Neural progenitor cell (in vitro differentiated cells): Measurements from ENCODE around the gene LTB4R. TPM values are rescaled to one million over a fixed set of nuclear protein-coding genes. Genes with fewer than 3 reads are reported as not detected.

Experiments used
- DNase-seq: peaks from one replicate; pipeline ENCODE4 v3.0.0-alpha.2; 2016; ENCODE audit warnings: low spot score
- H2AFZ ChIP-seq: fragments of 200-600 bp; sonication (generic); replicated peaks from 2 replicates; pipeline ENCODE4 v1.6.1; 2016; ENCODE audit warnings: antibody characterized with exemption
- H3F3A ChIP-seq: fragments of 200-600 bp; sonication (generic); 2 replicates; pipeline ENCODE4 v1.6.1; 2016; ENCODE audit warnings: antibody characterized with exemption, low read depth
- H3K27ac ChIP-seq: fragments of 200-600 bp; sonication (generic); 2 replicates; pipeline ENCODE4 v1.5.1; 2016; ENCODE audit warnings: mild to moderate bottlenecking
- H3K27me3 ChIP-seq: fragments of 200-600 bp; sonication (generic); 2 replicates; pipeline ENCODE4 v1.6.1; 2016; ENCODE audit warnings: mild to moderate bottlenecking, moderate library complexity
- H3K36me3 ChIP-seq: fragments of 200-600 bp; sonication (generic); 2 replicates; pipeline ENCODE4 v1.5.1; 2016
- H3K4me1 ChIP-seq: fragments of 200-600 bp; sonication (generic); 2 replicates; pipeline ENCODE4 v1.6.1; 2016; ENCODE audit warnings: mixed run types
- H3K4me2 ChIP-seq: fragments of 200-600 bp; sonication (generic); 2 replicates; pipeline ENCODE4 v1.6.1; 2016
- H3K4me3 ChIP-seq: fragments of 200-600 bp; sonication (generic); 2 replicates; pipeline ENCODE4 v1.5.1; 2016
- H3K79me2 ChIP-seq: fragments of 200-600 bp; sonication (generic); 2 replicates; pipeline ENCODE4 v1.6.1; 2016; ENCODE audit warnings: low read depth
- H3K9ac ChIP-seq: fragments of 200-600 bp; sonication (generic); 2 replicates; pipeline ENCODE4 v1.6.1; 2016
- H3K9me3 ChIP-seq: fragments of 200-600 bp; sonication (generic); 2 replicates; pipeline ENCODE4 v1.5.1; 2016; ENCODE audit warnings: low read depth
- H4K20me1 ChIP-seq: fragments of 200-600 bp; sonication (generic); 2 replicates; pipeline ENCODE4 v1.6.1; 2016; ENCODE audit warnings: low read depth
- H3K27ac Mint-ChIP-seq: 3 replicates; pipeline ENCODE4 v1.8.0; 2021; ENCODE audit warnings: mixed read lengths
- H3K27me3 Mint-ChIP-seq: 2 replicates; pipeline ENCODE4 v1.8.0; 2022; ENCODE audit warnings: low read depth, mild to moderate bottlenecking, inconsistent platforms, moderate library complexity, mixed read lengths; ENCODE audit not compliant: insufficient read depth
- H3K36me3 Mint-ChIP-seq: 3 replicates; pipeline ENCODE4 v1.8.0; 2021; ENCODE audit warnings: mixed read lengths
- H3K4me1 Mint-ChIP-seq: 3 replicates; pipeline ENCODE4 v1.8.0; 2021; ENCODE audit warnings: mixed read lengths
- H3K4me3 Mint-ChIP-seq: 3 replicates; pipeline ENCODE4 v1.8.0; 2021; ENCODE audit warnings: mild to moderate bottlenecking, moderate library complexity, mixed read lengths
- H3K9me3 Mint-ChIP-seq: 3 replicates; pipeline ENCODE4 v1.8.0; 2020; ENCODE audit warnings: mixed read lengths
- CTCF ChIP-seq: fragments of 200-600 bp; sonication (generic); IDR thresholded peaks from 2 replicates; pipeline ENCODE4 v1.5.1; 2017; ENCODE audit warnings: antibody characterized with exemption, mild to moderate bottlenecking
- EZH2 ChIP-seq: fragments of 200-600 bp; sonication (generic); IDR thresholded peaks from 2 replicates; pipeline ENCODE4 v1.6.1; 2017; ENCODE audit warnings: antibody characterized with exemption, mild to moderate bottlenecking, moderate library complexity
- EZH2phosphoT487 ChIP-seq: fragments of 200-600 bp; sonication (generic); IDR thresholded peaks from 2 replicates; pipeline ENCODE4 v1.6.1; 2017; ENCODE audit warnings: antibody characterized with exemption
- total RNA-seq: library from RNA; depleted of rRNA; stranded (reverse); fragments of >200 nt; gene quantifications from 2 replicates; pipeline ENCODE4 v1.2.3, GENCODE V29; 2015; ENCODE audit warnings: low replicate concordance

Gene LTB4R
- total RNA-seq, 1 donor from 2014 or later: 1.9 TPM

DNA sequence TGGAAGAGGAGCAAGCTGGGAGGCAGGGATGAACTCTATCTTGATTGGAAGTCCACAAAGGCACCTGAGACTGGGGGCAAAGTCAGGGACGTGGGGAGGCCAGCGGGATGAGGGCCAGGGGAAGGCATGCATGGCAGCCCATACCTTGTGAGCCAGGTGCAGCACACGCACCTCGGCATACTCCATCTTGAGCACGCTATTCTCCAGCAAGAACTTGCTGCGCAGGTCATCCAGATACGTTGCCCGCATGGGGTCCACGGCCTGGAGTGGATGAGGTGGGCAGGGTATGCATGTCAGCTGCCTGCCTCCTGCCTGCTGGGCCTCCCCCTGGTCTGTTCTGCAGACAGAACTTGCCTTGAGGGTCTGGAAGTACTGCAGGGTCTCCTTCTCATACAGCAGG is 43.8 kb upstream of the LTB4R start:
- Histone ChIP-seq H2AFZ (no peak overlapping the region), H3K9ac (no peak overlapping the region), H3K4me3 (no peak overlapping the region), H3K79me2 (peaks cover 5% of the 10 kb centered on the region), H3K9me3 (no peaks in the 10 kb centered on the region), H3K27ac (no peak overlapping the region), H3K36me3 (no peaks in the 10 kb centered on the region), H4K20me1 (no peaks in the 10 kb centered on the region), H3K4me1 (peaks cover 6% of the 10 kb centered on the region), H3F3A (peaks cover 10% of the 10 kb centered on the region), H3K4me2 (no peak overlapping the region), H3K27me3 (no peaks in the 10 kb centered on the region)
- DNase-seq: no peak
- H3K4me3 Mint-ChIP-seq: no peak overlapping the region
- H3K4me1 Mint-ChIP-seq: peaks cover 11% of the 10 kb centered on the region
- H3K27ac Mint-ChIP-seq: peak overlapping the region; percentile 6
- no peaks in the 10 kb centered on the region for H3K9me3 Mint-ChIP-seq
- TF ChIP-seq CTCF (no peak), EZH2 (no peak), EZH2phosphoT487 (no peak)
- peaks cover 8% of the 10 kb centered on the region for H3K27me3 Mint-ChIP-seq
- no peaks in the 10 kb centered on the region for H3K36me3 Mint-ChIP-seq

DNA sequence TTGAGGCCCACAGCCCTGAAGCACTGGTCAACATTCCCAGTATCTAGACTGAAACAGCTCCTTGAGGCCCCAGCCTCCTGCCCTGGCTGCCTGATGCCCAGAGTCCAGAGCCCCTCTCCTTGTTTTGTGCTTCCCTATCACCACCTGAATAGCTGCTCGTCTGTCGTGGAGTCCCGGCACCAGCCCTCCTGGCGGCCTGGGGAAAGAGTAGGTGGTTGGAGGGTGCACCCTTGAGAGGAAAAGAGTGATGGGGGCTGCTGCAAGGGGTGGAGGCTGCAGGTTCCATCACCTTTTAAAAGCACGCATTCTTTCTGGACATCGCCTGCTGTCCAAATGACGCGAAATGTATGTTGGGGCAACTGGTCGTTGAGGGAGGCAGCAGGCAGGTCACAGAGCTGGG is 43.1 kb upstream of the LTB4R start:
- Mint-ChIP-seq H3K9me3 (no peaks in the 10 kb centered on the region), H3K4me1 (peaks cover 15% of the 10 kb centered on the region), H3K4me3 (no peak overlapping the region), H3K36me3 (no peaks in the 10 kb centered on the region), H3K27me3 (peaks cover 8% of the 10 kb centered on the region), H3K27ac (no peak overlapping the region)
- H3K4me2 ChIP-seq: no peak overlapping the region
- H3K9ac ChIP-seq: no peak overlapping the region
- no peak overlapping the region for H2AFZ ChIP-seq
- DNase-seq: no peak
- H3K27me3 ChIP-seq: no peaks in the 10 kb centered on the region
- peaks cover 10% of the 10 kb centered on the region for H3F3A ChIP-seq
- H3K4me3 ChIP-seq: no peak overlapping the region
- H3K4me1 ChIP-seq: peaks cover 6% of the 10 kb centered on the region
- H3K36me3 ChIP-seq: no peaks in the 10 kb centered on the region
- no peaks in the 10 kb centered on the region for H4K20me1 ChIP-seq
- H3K9me3 ChIP-seq: no peaks in the 10 kb centered on the region
- no peak for TF ChIP-seq EZH2
- no peak overlapping the region for H3K27ac ChIP-seq
- peaks cover 8% of the 10 kb centered on the region for H3K79me2 ChIP-seq

GRCh38 chr14:24269368-24269767 is 41.9 kb upstream of the LTB4R start:
- Mint-ChIP-seq H3K27me3 (peaks cover 8% of the 10 kb centered on the region), H3K36me3 (peaks cover 2% of the 10 kb centered on the region), H3K4me1 (peaks cover 15% of the 10 kb centered on the region), H3K4me3 (peak overlapping the region; percentile 52), H3K9me3 (no peaks in the 10 kb centered on the region), H3K27ac (no peak overlapping the region)
- no peaks in the 10 kb centered on the region for H4K20me1 ChIP-seq
- H3F3A ChIP-seq: peaks cover 10% of the 10 kb centered on the region
- H3K27me3 ChIP-seq: no peaks in the 10 kb centered on the region
- H3K4me3 ChIP-seq: no peak overlapping the region
- no peak overlapping the region for H3K27ac ChIP-seq
- no peak overlapping the region for H3K4me2 ChIP-seq
- no peaks in the 10 kb centered on the region for H3K9me3 ChIP-seq
- no peak overlapping the region for H2AFZ ChIP-seq
- no peak for TF ChIP-seq EZH2phosphoT487
- no peak for TF ChIP-seq CTCF
- TF ChIP-seq EZH2: no peak
- no peak for DNase-seq
- peaks cover 6% of the 10 kb centered on the region for H3K4me1 ChIP-seq
- no peaks in the 10 kb centered on the region for H3K36me3 ChIP-seq
- H3K79me2 ChIP-seq: peaks cover 8% of the 10 kb centered on the region
- no peak overlapping the region for H3K9ac ChIP-seq

DNA sequence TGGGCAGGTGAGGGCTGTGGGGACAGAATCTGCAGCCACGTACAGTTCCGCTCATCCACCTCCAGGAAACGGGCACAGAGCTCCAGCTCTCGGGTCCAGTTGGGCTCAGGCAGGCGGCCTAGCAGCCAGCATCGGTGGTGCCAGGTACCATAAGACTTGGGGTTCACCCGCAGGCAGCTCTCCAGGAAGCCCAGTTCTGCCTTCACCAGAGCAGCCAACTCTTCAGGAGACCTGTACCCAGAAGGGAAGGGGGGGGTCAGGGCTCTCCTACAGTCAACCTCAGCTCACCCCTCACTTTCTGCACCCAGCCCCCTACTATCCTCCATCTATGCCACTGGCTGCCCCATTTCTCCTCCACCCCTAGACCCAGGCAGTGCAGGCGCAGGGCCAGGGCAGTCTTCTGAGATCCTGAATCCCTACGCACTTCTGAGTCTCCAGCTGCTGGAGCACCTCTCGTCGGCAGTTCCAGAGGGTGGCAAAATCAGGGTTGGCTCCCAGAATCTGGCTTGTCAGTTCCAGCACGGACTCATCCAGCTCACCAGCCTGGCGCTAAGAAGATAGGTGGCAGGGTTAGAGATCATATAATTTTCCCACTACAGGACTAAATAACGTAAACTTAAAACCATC is 41.3 kb upstream of the LTB4R start:
- Mint-ChIP-seq H3K27ac (no peak overlapping the region), H3K9me3 (no peaks in the 10 kb centered on the region), H3K4me3 (peak overlapping the region; percentile 91), H3K36me3 (peaks cover 2% of the 10 kb centered on the region), H3K27me3 (peaks cover 8% of the 10 kb centered on the region), H3K4me1 (peaks cover 15% of the 10 kb centered on the region)
- Histone ChIP-seq H3K9ac (no peak overlapping the region), H4K20me1 (no peaks in the 10 kb centered on the region), H3K4me1 (peaks cover 6% of the 10 kb centered on the region), H3K27me3 (no peaks in the 10 kb centered on the region), H2AFZ (no peak overlapping the region), H3F3A (peaks cover 10% of the 10 kb centered on the region), H3K4me3 (no peak overlapping the region), H3K9me3 (no peaks in the 10 kb centered on the region), H3K27ac (no peak overlapping the region), H3K36me3 (no peaks in the 10 kb centered on the region), H3K79me2 (peaks cover 8% of the 10 kb centered on the region), H3K4me2 (no peak overlapping the region)
- no peak for DNase-seq
- TF ChIP-seq EZH2phosphoT487: no peak
- no peak for TF ChIP-seq CTCF
- TF ChIP-seq EZH2: no peak
